Measurements from ENCODE around the gene PIF1. TPM values are rescaled to one million over a fixed set of nuclear protein-coding genes. Genes with fewer than 3 reads are reported as not detected.
A peak's percentile ranks its signal among the peaks of the same experiment; 100 is the strongest.

PIF1 gene
- total RNA-seq, 1 experiment from 2014 or later: 13.4 TPM

DNA sequence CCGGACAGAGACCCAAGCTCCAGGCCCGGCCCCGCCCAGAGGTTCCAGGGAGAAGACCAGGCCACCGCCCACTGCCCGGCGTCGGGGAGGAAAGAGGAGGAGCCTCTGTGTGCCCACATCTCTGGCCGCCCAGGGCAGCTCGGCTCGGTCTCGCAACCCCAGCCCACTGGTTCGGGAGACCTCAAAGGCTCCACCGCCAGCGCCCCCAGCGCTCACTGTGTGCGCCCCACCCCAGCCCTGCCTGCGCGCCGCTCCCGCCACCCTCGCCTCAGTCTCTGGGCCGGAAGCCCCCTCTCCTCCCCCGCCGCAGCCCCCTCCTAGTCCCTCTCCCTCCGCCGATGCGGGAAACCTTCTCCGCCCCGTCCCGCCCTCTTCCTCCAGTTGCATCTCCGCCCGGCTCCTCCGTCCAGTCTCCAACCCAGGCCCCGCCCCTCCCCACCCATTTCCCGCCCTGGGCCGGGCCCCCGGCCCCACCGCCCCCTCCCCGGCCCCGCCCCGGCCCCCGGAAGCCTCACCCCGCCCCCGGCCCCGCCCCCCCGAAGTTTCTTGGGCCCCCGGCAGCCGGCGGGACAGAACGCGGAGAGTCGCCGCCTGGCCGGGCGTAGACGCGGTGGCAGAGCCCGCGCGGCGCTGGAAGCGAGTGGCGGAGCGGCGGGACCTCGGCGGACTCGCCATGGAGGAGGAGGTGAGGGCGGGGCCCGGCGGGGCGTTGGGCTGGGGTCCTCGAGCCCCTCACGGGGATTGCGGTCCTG, 16.1 kb upstream of the PIF1 start, which contains the start of gene PLEKHO2:
Gene PLEKHO2 (plus strand): TSS at position 572 of the 752 bp plus-strand sequence. CDS start 102 bp downstream, at position 674.
- Mint-ChIP-seq H3K4me3 (ENCODE audit: unreplicated experiment) (peak within 1 kb of the TSS; percentile 85), H3K4me1 (ENCODE audit: insufficient read depth, unreplicated experiment) (peaks cover 19% of the 10 kb centered on the region), H3K36me3 (ENCODE audit: insufficient read depth, unreplicated experiment) (peaks cover 7% of the 10 kb centered on the region), H3K27me3 (ENCODE audit: insufficient read depth, unreplicated experiment) (no peaks in the 10 kb centered on the region), H3K27ac (ENCODE audit: low read depth, unreplicated experiment) (peak within 1 kb of the TSS; percentile 61), H3K9me3 (ENCODE audit: unreplicated experiment) (no peaks in the 10 kb centered on the region)
- POLR2A ChIA-PET: interaction anchor here (0.6 to 1.7 kb wide), 4 partner anchors 9 to 148 kb away, joined by 3 to 9 read pairs (median 4); partner anchors contain the start of genes PIF1 and SPG21
- CTCF ChIA-PET: interaction anchor here (0.6 to 1.6 kb wide), 3 partner anchors 50 to 930 kb away, joined by 3 to 5 read pairs (median 3); no protein-coding TSS in a partner anchor
- DNase-seq (ENCODE audit: unreplicated experiment): peak; percentile 93
- no peak for TF ChIP-seq CTCF (IDR thresholded peaks at IDR 0.05; ENCODE audit: unreplicated experiment)
- BruUV-seq (replicated peaks): no TSS peak
- intact Hi-C loops (cut with micrococcal nuclease): loop anchor here (5.0 kb wide), 2 partner anchors 56 to 456 kb away; partner anchors contain the start of gene RNU5A-1

- intact Hi-C loops (cut with micrococcal nuclease): loop anchor here (5.0 kb wide), 2 partner anchors 56 to 456 kb away; partner anchors contain the start of gene RNU5A-1
- TF ChIP-seq CTCF (IDR thresholded peaks at IDR 0.05; ENCODE audit: unreplicated experiment): no peak
- Mint-ChIP-seq H3K9me3 (ENCODE audit: unreplicated experiment) (no peaks in the 10 kb centered on the region), H3K4me3 (ENCODE audit: unreplicated experiment) (peak overlapping the region; percentile 85), H3K36me3 (ENCODE audit: insufficient read depth, unreplicated experiment) (peaks cover 7% of the 10 kb centered on the region), H3K27ac (ENCODE audit: low read depth, unreplicated experiment) (peak overlapping the region; percentile 61), H3K27me3 (ENCODE audit: insufficient read depth, unreplicated experiment) (no peaks in the 10 kb centered on the region), H3K4me1 (ENCODE audit: insufficient read depth, unreplicated experiment) (peaks cover 19% of the 10 kb centered on the region)
- DNase-seq (ENCODE audit: unreplicated experiment): no peak
- POLR2A ChIA-PET: interaction anchor here (0.6 to 1.7 kb wide), 7 partner anchors 10 to 704 kb away, joined by 3 to 9 read pairs (median 3); partner anchors contain the start of genes PIF1 and SPG21
- CTCF ChIA-PET: interaction anchor here (0.6 to 1.6 kb wide), 3 partner anchors 50 to 930 kb away, joined by 3 to 5 read pairs (median 3); no protein-coding TSS in a partner anchor
- no TSS peak for BruUV-seq (replicated peaks)
These were observed 15.6 kb upstream of the PIF1 start for GRCh38 chr15:64841060-64841343.

- no peak for TF ChIP-seq CTCF (IDR thresholded peaks at IDR 0.05; ENCODE audit: unreplicated experiment)
- Mint-ChIP-seq H3K27ac (ENCODE audit: low read depth, unreplicated experiment) (no peak overlapping the region), H3K4me1 (ENCODE audit: insufficient read depth, unreplicated experiment) (peaks cover 13% of the 10 kb centered on the region), H3K36me3 (ENCODE audit: insufficient read depth, unreplicated experiment) (peaks cover 7% of the 10 kb centered on the region), H3K9me3 (ENCODE audit: unreplicated experiment) (no peaks in the 10 kb centered on the region), H3K27me3 (ENCODE audit: insufficient read depth, unreplicated experiment) (no peaks in the 10 kb centered on the region), H3K4me3 (ENCODE audit: unreplicated experiment) (no peak overlapping the region)
- POLR2A ChIA-PET: interaction anchor here (0.6 to 1.3 kb wide), 3 partner anchors 11 to 573 kb away, joined by 3 to 4 read pairs (median 3); no protein-coding TSS in a partner anchor
- no TSS peak for BruUV-seq (replicated peaks)
- intact Hi-C loops (cut with micrococcal nuclease): no loop called here
- CTCF ChIA-PET: interaction anchor here (0.6 to 1.2 kb wide), 4 partner anchors 11 to 891 kb away, joined by 3 to 7 read pairs (median 4); no protein-coding TSS in a partner anchor
- DNase-seq (ENCODE audit: unreplicated experiment): no peak
These were observed 12.1 kb upstream of the PIF1 start for GRCh38 chr15:64837502-64837901.

- Mint-ChIP-seq H3K9me3 (ENCODE audit: unreplicated experiment) (no peaks in the 10 kb centered on the region), H3K27me3 (ENCODE audit: insufficient read depth, unreplicated experiment) (no peaks in the 10 kb centered on the region), H3K36me3 (ENCODE audit: insufficient read depth, unreplicated experiment) (peaks cover 7% of the 10 kb centered on the region), H3K4me1 (ENCODE audit: insufficient read depth, unreplicated experiment) (peaks cover 6% of the 10 kb centered on the region), H3K4me3 (ENCODE audit: unreplicated experiment) (no peak overlapping the region), H3K27ac (ENCODE audit: low read depth, unreplicated experiment) (no peak overlapping the region)
- no peak for DNase-seq (ENCODE audit: unreplicated experiment)
- CTCF ChIA-PET: interaction anchor here (0.6 to 3.3 kb wide), 7 partner anchors 10 to 1656 kb away, joined by 3 to 11 read pairs (median 3); no protein-coding TSS in a partner anchor
- intact Hi-C loops (cut with micrococcal nuclease): no loop called here
- BruUV-seq (replicated peaks): no TSS peak
- no peak for TF ChIP-seq CTCF (IDR thresholded peaks at IDR 0.05; ENCODE audit: unreplicated experiment)
- POLR2A ChIA-PET: interaction anchor here (0.7 kb wide), 2 partner anchors 10 to 15 kb away, joined by 3 to 4 read pairs; partner anchors contain the start of gene PIF1
These were observed 10.6 kb upstream of the PIF1 start for GRCh38 chr15:64836023-64836536.

Measured in MCF 10A (cell line).